ENCODE results near the gene AIF1. TPM values are rescaled to one million over a fixed set of nuclear protein-coding genes. Genes with fewer than 3 reads are reported as not detected.
A peak's percentile ranks its signal among the peaks of the same experiment; 100 is the strongest.

Gene AIF1
- total and polyA plus RNA-seq, 2 experiments from 2014 or later: 13.3 to 33.7 TPM

DNA sequence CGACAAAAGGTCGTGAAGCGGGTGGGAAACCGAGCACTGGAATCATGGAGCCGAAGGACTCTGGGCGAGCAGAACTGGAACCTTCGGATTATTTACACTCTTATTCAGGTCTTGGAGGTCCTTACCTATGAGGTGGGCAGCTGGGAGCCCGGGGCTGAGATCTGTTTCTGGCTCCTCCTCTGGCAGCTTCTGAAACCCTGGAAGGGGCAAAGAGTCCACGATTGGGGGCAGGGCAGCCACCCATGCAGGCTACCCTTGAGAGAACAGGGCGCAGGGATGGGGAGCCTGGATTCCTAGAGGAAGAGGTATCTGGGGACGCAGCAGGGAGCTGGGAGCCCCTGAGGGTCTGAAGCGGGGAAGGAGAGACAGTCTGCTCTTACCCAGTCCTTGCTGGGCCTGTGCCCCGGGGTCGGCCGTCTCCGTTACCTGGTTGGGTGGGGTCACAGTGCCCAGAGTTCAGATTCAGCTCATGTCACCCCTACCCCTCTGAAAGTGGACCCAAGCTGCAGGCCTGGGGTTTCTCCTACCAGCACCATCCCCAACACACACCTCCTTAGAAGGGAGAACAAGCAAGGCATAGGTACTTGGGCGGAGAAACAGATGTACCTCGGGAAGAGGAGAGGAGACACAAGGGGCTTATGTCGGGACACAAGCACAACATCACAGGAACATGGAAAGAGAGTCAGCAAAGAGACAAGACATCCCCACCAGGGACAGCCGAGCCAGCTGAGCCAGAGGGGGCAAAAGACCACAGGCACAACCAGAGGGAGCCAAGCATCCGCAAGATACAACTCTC is 33.4 kb upstream of the AIF1 start:
- Mint-ChIP-seq H3K36me3 (ENCODE audit: low read depth) (no peaks in the 10 kb centered on the region), H3K27me3 (ENCODE audit: insufficient read depth, low read depth, poor library complexity) (peaks cover 36% of the 10 kb centered on the region), H3K4me1 (peaks cover 24% of the 10 kb centered on the region), H3K9me3 (peaks cover 3% of the 10 kb centered on the region; the same call in 2 of the 3 replicates), H3K4me3 (peak overlapping the region; percentile 95), H3K27ac (peak overlapping the region; percentile 60; the same call in 1 of the 2 replicates)
- ATAC-seq: peak; percentile 23
- no peaks in the 10 kb centered on the region for H3K79me2 ChIP-seq (replicated peaks; ENCODE audit: insufficient read depth)
- peak overlapping the region; percentile 96 for H3K4me2 ChIP-seq
- DNase-seq (ENCODE audit: low spot score): peak; percentile 43
- no peak overlapping the region for H3K27ac ChIP-seq (ENCODE audit: low read depth)
- H2AFZ ChIP-seq: peak overlapping the region; percentile 99
- H3F3A ChIP-seq (replicated peaks; ENCODE audit: low read depth): no peaks in the 10 kb centered on the region
- H3K4me1 ChIP-seq (ENCODE audit: insufficient read depth): peaks cover 4% of the 10 kb centered on the region; the same call in 1 of the 2 replicates
- H3K4me3 ChIP-seq: peak overlapping the region; percentile 95
- no peaks in the 10 kb centered on the region for H4K20me1 ChIP-seq (replicated peaks; ENCODE audit: insufficient read depth)
- no peak for TF ChIP-seq EZH2phosphoT487 (IDR thresholded peaks at IDR 0.05; ENCODE audit: unreplicated experiment)
- H3K36me3 ChIP-seq (ENCODE audit: insufficient read depth): no peaks in the 10 kb centered on the region
- H3K9me2 ChIP-seq (ENCODE audit: insufficient read depth): no peaks in the 10 kb centered on the region
- H3K27me3 ChIP-seq (ENCODE audit: insufficient read depth): peaks cover 20% of the 10 kb centered on the region

DNA sequence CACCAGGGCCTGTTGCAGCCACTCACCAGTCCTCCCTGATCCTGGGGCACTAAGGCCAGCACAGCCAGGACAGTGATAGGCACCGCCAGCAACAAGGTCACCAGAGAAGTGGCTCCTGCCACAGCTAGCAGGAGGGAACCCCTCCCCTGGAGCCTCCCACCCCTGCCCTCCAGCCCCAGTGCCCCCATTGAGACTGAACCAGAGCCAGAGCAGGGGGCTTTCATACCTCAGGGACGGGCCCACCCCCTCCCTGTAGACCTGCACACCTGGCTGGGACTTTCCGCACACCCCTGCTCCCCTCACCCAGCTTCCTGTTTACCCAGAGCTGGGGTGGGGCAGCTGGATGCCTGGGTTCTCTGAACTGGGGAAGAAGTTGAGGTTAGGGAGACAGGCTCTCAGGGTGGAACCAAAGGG is 32.8 kb upstream of the AIF1 start, which contains the start of gene LTB:
LTB (minus strand) TSS at position 195 of the 414 bp plus-strand sequence; CDS start at position 188, 7 bp downstream.
- H3K36me3 Mint-ChIP-seq (ENCODE audit: low read depth): no peaks in the 10 kb centered on the region
- ATAC-seq (no peak), DNase-seq (ENCODE audit: low spot score) (no peak)
- H3K27ac Mint-ChIP-seq: peak within 1 kb of the TSS; percentile 60; the same call in 1 of the 2 replicates
- Histone ChIP-seq H3K4me1 (ENCODE audit: insufficient read depth) (peaks cover 4% of the 10 kb centered on the region; the same call in 1 of the 2 replicates), H3K4me2 (peak within 1 kb of the TSS; percentile 96), H2AFZ (peak within 1 kb of the TSS; percentile 99), H3F3A (replicated peaks; ENCODE audit: low read depth) (no peaks in the 10 kb centered on the region), H4K20me1 (replicated peaks; ENCODE audit: insufficient read depth) (no peaks in the 10 kb centered on the region), H3K27me3 (ENCODE audit: insufficient read depth) (peaks cover 20% of the 10 kb centered on the region), H3K9me2 (ENCODE audit: insufficient read depth) (no peaks in the 10 kb centered on the region), H3K4me3 (peak within 1 kb of the TSS; percentile 95), H3K36me3 (ENCODE audit: insufficient read depth) (no peaks in the 10 kb centered on the region), H3K79me2 (replicated peaks; ENCODE audit: insufficient read depth) (no peaks in the 10 kb centered on the region), H3K27ac (ENCODE audit: low read depth) (no peak within 1 kb of the TSS)
- H3K4me1 Mint-ChIP-seq: peaks cover 24% of the 10 kb centered on the region
- H3K4me3 Mint-ChIP-seq: peak within 1 kb of the TSS; percentile 95
- H3K9me3 Mint-ChIP-seq: peaks cover 3% of the 10 kb centered on the region; the same call in 1 of the 3 replicates
- peaks cover 34% of the 10 kb centered on the region for H3K27me3 Mint-ChIP-seq (ENCODE audit: insufficient read depth, low read depth, poor library complexity)
- TF ChIP-seq STAT1 (IDR thresholded peaks at IDR 0.05; ENCODE audit: unreplicated experiment): no peak
- no peak for TF ChIP-seq ZNF114 (CRISPR knock-in tag; IDR thresholded peaks at IDR 0.05)
- no peak for TF ChIP-seq ZNF331 (CRISPR knock-in tag; IDR thresholded peaks at IDR 0.05; ENCODE audit: low read depth)
- TF ChIP-seq, protein P1, sequence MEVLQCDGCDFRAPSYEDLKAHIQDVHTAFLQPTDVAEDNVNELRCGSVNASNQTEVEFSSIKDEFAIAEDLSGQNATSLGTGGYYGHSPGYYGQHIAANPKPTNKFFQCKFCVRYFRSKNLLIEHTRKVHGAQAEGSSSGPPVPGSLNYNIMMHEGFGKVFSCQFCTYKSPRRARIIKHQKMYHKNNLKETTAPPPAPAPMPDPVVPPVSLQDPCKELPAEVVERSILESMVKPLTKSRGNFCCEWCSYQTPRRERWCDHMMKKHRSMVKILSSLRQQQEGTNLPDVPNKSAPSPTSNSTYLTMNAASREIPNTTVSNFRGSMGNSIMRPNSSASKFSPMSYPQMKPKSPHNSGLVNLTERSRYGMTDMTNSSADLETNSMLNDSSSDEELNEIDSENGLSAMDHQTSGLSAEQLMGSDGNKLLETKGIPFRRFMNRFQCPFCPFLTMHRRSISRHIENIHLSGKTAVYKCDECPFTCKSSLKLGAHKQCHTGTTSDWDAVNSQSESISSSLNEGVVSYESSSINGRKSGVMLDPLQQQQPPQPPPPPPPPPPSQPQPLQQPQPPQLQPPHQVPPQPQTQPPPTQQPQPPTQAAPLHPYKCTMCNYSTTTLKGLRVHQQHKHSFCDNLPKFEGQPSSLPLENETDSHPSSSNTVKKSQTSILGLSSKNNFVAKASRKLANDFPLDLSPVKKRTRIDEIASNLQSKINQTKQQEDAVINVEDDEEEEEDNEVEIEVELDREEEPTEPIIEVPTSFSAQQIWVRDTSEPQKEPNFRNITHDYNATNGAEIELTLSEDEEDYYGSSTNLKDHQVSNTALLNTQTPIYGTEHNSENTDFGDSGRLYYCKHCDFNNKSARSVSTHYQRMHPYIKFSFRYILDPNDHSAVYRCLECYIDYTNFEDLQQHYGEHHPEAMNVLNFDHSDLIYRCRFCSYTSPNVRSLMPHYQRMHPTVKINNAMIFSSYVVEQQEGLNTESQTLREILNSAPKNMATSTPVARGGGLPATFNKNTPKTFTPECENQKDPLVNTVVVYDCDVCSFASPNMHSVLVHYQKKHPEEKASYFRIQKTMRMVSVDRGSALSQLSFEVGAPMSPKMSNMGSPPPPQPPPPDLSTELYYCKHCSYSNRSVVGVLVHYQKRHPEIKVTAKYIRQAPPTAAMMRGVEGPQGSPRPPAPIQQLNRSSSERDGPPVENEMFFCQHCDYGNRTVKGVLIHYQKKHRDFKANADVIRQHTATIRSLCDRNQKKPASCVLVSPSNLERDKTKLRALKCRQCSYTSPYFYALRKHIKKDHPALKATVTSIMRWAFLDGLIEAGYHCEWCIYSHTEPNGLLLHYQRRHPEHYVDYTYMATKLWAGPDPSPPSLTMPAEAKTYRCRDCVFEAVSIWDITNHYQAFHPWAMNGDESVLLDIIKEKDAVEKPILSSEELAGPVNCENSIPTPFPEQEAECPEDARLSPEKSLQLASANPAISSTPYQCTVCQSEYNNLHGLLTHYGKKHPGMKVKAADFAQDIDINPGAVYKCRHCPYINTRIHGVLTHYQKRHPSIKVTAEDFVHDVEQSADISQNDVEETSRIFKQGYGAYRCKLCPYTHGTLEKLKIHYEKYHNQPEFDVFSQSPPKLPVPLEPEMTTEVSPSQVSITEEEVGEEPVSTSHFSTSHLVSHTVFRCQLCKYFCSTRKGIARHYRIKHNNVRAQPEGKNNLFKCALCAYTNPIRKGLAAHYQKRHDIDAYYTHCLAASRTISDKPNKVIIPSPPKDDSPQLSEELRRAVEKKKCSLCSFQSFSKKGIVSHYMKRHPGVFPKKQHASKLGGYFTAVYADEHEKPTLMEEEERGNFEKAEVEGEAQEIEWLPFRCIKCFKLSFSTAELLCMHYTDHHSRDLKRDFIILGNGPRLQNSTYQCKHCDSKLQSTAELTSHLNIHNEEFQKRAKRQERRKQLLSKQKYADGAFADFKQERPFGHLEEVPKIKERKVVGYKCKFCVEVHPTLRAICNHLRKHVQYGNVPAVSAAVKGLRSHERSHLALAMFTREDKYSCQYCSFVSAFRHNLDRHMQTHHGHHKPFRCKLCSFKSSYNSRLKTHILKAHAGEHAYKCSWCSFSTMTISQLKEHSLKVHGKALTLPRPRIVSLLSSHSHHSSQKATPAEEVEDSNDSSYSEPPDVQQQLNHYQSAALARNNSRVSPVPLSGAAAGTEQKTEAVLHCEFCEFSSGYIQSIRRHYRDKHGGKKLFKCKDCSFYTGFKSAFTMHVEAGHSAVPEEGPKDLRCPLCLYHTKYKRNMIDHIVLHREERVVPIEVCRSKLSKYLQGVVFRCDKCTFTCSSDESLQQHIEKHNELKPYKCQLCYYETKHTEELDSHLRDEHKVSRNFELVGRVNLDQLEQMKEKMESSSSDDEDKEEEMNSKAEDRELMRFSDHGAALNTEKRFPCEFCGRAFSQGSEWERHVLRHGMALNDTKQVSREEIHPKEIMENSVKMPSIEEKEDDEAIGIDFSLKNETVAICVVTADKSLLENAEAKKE (CRISPR knock-in tag; IDR thresholded peaks at IDR 0.05): no peak
- TF ChIP-seq, protein P2, sequence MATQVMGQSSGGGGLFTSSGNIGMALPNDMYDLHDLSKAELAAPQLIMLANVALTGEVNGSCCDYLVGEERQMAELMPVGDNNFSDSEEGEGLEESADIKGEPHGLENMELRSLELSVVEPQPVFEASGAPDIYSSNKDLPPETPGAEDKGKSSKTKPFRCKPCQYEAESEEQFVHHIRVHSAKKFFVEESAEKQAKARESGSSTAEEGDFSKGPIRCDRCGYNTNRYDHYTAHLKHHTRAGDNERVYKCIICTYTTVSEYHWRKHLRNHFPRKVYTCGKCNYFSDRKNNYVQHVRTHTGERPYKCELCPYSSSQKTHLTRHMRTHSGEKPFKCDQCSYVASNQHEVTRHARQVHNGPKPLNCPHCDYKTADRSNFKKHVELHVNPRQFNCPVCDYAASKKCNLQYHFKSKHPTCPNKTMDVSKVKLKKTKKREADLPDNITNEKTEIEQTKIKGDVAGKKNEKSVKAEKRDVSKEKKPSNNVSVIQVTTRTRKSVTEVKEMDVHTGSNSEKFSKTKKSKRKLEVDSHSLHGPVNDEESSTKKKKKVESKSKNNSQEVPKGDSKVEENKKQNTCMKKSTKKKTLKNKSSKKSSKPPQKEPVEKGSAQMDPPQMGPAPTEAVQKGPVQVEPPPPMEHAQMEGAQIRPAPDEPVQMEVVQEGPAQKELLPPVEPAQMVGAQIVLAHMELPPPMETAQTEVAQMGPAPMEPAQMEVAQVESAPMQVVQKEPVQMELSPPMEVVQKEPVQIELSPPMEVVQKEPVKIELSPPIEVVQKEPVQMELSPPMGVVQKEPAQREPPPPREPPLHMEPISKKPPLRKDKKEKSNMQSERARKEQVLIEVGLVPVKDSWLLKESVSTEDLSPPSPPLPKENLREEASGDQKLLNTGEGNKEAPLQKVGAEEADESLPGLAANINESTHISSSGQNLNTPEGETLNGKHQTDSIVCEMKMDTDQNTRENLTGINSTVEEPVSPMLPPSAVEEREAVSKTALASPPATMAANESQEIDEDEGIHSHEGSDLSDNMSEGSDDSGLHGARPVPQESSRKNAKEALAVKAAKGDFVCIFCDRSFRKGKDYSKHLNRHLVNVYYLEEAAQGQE (IDR thresholded peaks at IDR 0.05; ENCODE audit: unreplicated experiment): no peak
- TF ChIP-seq, protein P3, sequence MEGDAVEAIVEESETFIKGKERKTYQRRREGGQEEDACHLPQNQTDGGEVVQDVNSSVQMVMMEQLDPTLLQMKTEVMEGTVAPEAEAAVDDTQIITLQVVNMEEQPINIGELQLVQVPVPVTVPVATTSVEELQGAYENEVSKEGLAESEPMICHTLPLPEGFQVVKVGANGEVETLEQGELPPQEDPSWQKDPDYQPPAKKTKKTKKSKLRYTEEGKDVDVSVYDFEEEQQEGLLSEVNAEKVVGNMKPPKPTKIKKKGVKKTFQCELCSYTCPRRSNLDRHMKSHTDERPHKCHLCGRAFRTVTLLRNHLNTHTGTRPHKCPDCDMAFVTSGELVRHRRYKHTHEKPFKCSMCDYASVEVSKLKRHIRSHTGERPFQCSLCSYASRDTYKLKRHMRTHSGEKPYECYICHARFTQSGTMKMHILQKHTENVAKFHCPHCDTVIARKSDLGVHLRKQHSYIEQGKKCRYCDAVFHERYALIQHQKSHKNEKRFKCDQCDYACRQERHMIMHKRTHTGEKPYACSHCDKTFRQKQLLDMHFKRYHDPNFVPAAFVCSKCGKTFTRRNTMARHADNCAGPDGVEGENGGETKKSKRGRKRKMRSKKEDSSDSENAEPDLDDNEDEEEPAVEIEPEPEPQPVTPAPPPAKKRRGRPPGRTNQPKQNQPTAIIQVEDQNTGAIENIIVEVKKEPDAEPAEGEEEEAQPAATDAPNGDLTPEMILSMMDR (conservative IDR thresholded peaks at IDR 0.05; ENCODE audit: low read depth in 2 of 2): no peak
- no peak for TF ChIP-seq JUNB (IDR thresholded peaks at IDR 0.05; ENCODE audit: unreplicated experiment)
